Neuronal stem cell (in vitro differentiated cells): ENCODE measurements around the gene ZDHHC17.

Experiments
- DNase-seq: peaks from one replicate; pipeline ENCODE4 v3.0.0-alpha.2; 2013; ENCODE audit warnings: low spot score
- H2AFZ ChIP-seq: one replicate; pipeline ENCODE4 v1.6.1; 2013; ENCODE audit warnings: mild to moderate bottlenecking, low read length, inconsistent platforms
- H2AK5ac ChIP-seq: 2 replicates; pipeline ENCODE4 v1.6.1; 2013; ENCODE audit warnings: low read depth, mild to moderate bottlenecking, inconsistent platforms, low read length, moderate library complexity, mixed read lengths
- H2BK120ac ChIP-seq: 2 replicates; pipeline ENCODE4 v1.6.1; 2013; ENCODE audit warnings: low read depth, mild to moderate bottlenecking, inconsistent platforms, low read length, moderate library complexity, mixed read lengths
- H2BK12ac ChIP-seq: one replicate; pipeline ENCODE4 v1.6.1; 2013; ENCODE audit warnings: low read length, inconsistent platforms
- H2BK15ac ChIP-seq: 2 replicates; pipeline ENCODE4 v1.6.1; 2013; ENCODE audit warnings: mild to moderate bottlenecking, low read length, inconsistent platforms, mixed read lengths
- H2BK5ac ChIP-seq: one replicate; pipeline ENCODE4 v1.6.1; 2013; ENCODE audit warnings: inconsistent platforms, mild to moderate bottlenecking, low read length, moderate library complexity
- H3K14ac ChIP-seq: one replicate; pipeline ENCODE4 v1.6.1; 2013; ENCODE audit warnings: low read length, inconsistent platforms
- H3K18ac ChIP-seq: 2 replicates; pipeline ENCODE4 v1.6.1; 2013; ENCODE audit warnings: low read length, inconsistent platforms
- H3K23ac ChIP-seq: 2 replicates; pipeline ENCODE4 v1.6.1; 2013; ENCODE audit warnings: low read depth, mild to moderate bottlenecking, mixed read lengths, low read length, inconsistent platforms; ENCODE audit not compliant: poor library complexity
- H3K27ac ChIP-seq: replicated peaks from 3 replicates; pipeline ENCODE4 v1.5.1; 2013; ENCODE audit warnings: low read length, inconsistent platforms
- H3K27me3 ChIP-seq, 3 experiments: 2 replicates each; pipeline ENCODE4 v1.6.1; 2013; ENCODE audit warnings: low read length in 3 of 3, mild to moderate bottlenecking in 2 of 3, inconsistent platforms in 1 of 3, low read depth in 1 of 3, mixed read lengths in 1 of 3, moderate library complexity in 1 of 3; ENCODE audit not compliant: control insufficient read depth in 3 of 3, insufficient read depth in 3 of 3
- H3K36me3 ChIP-seq, 2 donors: replicated peaks in 1 of 2; 2 replicates each; pipeline ENCODE4 v1.6.1; 2013; ENCODE audit warnings: low read length in 2 of 2; ENCODE audit not compliant: control insufficient read depth in 2 of 2, insufficient read depth in 2 of 2
- H3K4ac ChIP-seq: 2 replicates; pipeline ENCODE4 v1.6.1; 2013; ENCODE audit warnings: inconsistent platforms, mild to moderate bottlenecking, low read length, moderate library complexity
- H3K4me1 ChIP-seq, 2 donors: 1 replicate in 1 of 2; 2 replicates in 1 of 2; pipeline ENCODE4 v1.6.1; 2013; ENCODE audit warnings: low read length in 2 of 2, low read depth in 1 of 2; ENCODE audit not compliant: control insufficient read depth in 2 of 2, insufficient read depth in 1 of 2
- H3K4me2 ChIP-seq: one replicate; pipeline ENCODE4 v1.6.1; 2013; ENCODE audit warnings: mild to moderate bottlenecking, low read length, inconsistent platforms; ENCODE audit not compliant: insufficient read depth, poor library complexity, severe bottlenecking
- H3K4me3 ChIP-seq, 2 donors: 2 replicates each; pipeline ENCODE4 v1.5.1; 2013; ENCODE audit warnings: low read length in 2 of 2, mild to moderate bottlenecking in 2 of 2, inconsistent platforms in 1 of 2, moderate library complexity in 1 of 2
- H3K79me1 ChIP-seq: one replicate; pipeline ENCODE4 v1.6.1; 2013; ENCODE audit warnings: low read depth, mild to moderate bottlenecking, inconsistent platforms, low read length, moderate library complexity
- H3K9ac ChIP-seq: one replicate; pipeline ENCODE4 v1.6.1; 2013; ENCODE audit warnings: mild to moderate bottlenecking, low read depth, low read length, inconsistent platforms; ENCODE audit not compliant: poor library complexity
- H3K9me3 ChIP-seq, 2 donors: replicated peaks in 1 of 2; 2 replicates each; pipeline versions ENCODE3 to v1.6.1; 2013; ENCODE audit warnings: low read length in 2 of 2, mild to moderate bottlenecking in 2 of 2, inconsistent platforms in 1 of 2, low read depth in 1 of 2, mixed read lengths in 1 of 2, moderate library complexity in 1 of 2; ENCODE audit not compliant: control insufficient read depth in 2 of 2, insufficient read depth in 1 of 2
- H4K8ac ChIP-seq: one replicate; pipeline ENCODE4 v1.6.1; 2013; ENCODE audit warnings: low read depth, mild to moderate bottlenecking, inconsistent platforms, low read length, moderate library complexity
- H4K91ac ChIP-seq: one replicate; pipeline ENCODE4 v1.6.1; 2013; ENCODE audit warnings: low read length, low read depth, mild to moderate bottlenecking, inconsistent platforms; ENCODE audit not compliant: poor library complexity
- WGBS, 2 donors: extraction: QIAGEN DNeasy Blood & Tissue Kit; methylation state at CpG; one replicate each; pipeline ENCODE4 v1.1.7; 2013; ENCODE audit warnings: missing lambda C conversion rate in 2 of 2, mixed read lengths in 1 of 2; ENCODE audit not compliant: insufficient read length in 2 of 2, insufficient replicate concordance in 1 of 2; ENCODE audit errors: extremely low coverage in 2 of 2; 5-methylcytosine and 5-hydroxymethylcytosine counted together

Gene ZDHHC17

GRCh38 chr12:76715332-76715731 is 48.6 kb upstream of the ZDHHC17 start:
- Histone ChIP-seq H3K79me1 (no peaks in the 10 kb centered on the region), H2AK5ac (no peak overlapping the region), H3K27me3 (no peaks in the 10 kb centered on the region), H3K4ac (no peak overlapping the region), H3K27ac (no peak overlapping the region), H2BK120ac (no peak overlapping the region), H3K4me2 (no peak overlapping the region), H3K23ac (no peak overlapping the region), H4K8ac (no peak overlapping the region), H2AFZ (peak overlapping the region; percentile 54), H2BK15ac (no peak overlapping the region), H3K9ac (no peak overlapping the region), H3K18ac (no peak overlapping the region), H3K4me1 (peaks cover 0 to 6% of the 10 kb centered on the region in 2 donors), H4K91ac (no peak overlapping the region), H3K9me3 (peaks cover 0 to 8% of the 10 kb centered on the region in 2 donors), H3K36me3 (no peaks in the 10 kb centered on the region), H2BK12ac (no peak overlapping the region), H2BK5ac (no peak overlapping the region), H3K4me3 (no peak overlapping the region), H3K14ac (no peak overlapping the region)
- DNase-seq: no peak
- WGBS, 2 donors: no CpG with 5 or more reads among the region's 3 CpGs

GRCh38 chr12:76717314-76717713 is 46.6 kb upstream of the ZDHHC17 start:
- Histone ChIP-seq H3K27me3 (no peaks in the 10 kb centered on the region), H2AK5ac (no peak overlapping the region), H3K36me3 (no peaks in the 10 kb centered on the region), H3K9ac (no peak overlapping the region), H3K4me1 (peaks cover 0 to 6% of the 10 kb centered on the region in 2 donors), H2BK120ac (no peak overlapping the region), H3K4me2 (no peak overlapping the region), H3K18ac (no peak overlapping the region), H4K8ac (no peak overlapping the region), H3K23ac (no peak overlapping the region), H3K27ac (no peak overlapping the region), H2BK12ac (no peak overlapping the region), H2BK15ac (no peak overlapping the region), H3K4ac (no peak overlapping the region), H3K9me3 (peaks cover 0 to 11% of the 10 kb centered on the region in 2 donors), H4K91ac (no peak overlapping the region), H3K4me3 (no peak overlapping the region), H3K14ac (no peak overlapping the region), H3K79me1 (no peaks in the 10 kb centered on the region), H2AFZ (no peak overlapping the region), H2BK5ac (no peak overlapping the region)
- DNase-seq: no peak
- WGBS, 2 donors: no CpG with 5 or more reads among the region's 1 CpG

- Histone ChIP-seq H2BK15ac (no peak overlapping the region), H2BK12ac (no peak overlapping the region), H3K27me3 (no peaks in the 10 kb centered on the region), H2BK120ac (no peak overlapping the region), H2AFZ (no peak overlapping the region), H3K36me3 (no peaks in the 10 kb centered on the region), H4K8ac (no peak overlapping the region), H3K9ac (no peak overlapping the region), H3K9me3 (peaks cover 0 to 4% of the 10 kb centered on the region in 2 donors), H2AK5ac (no peak overlapping the region), H3K23ac (no peak overlapping the region), H3K27ac (no peak overlapping the region), H3K14ac (no peak overlapping the region), H3K4me2 (no peak overlapping the region), H3K79me1 (peaks cover 2% of the 10 kb centered on the region), H4K91ac (no peak overlapping the region), H3K4me1 (peaks cover 0 to 6% of the 10 kb centered on the region in 2 donors), H2BK5ac (no peak overlapping the region), H3K18ac (no peak overlapping the region), H3K4me3 (no peak overlapping the region), H3K4ac (no peak overlapping the region)
- DNase-seq: no peak
- WGBS, 2 donors: no CpG with 5 or more reads among the region's 5 CpGs
Observed at GRCh38 chr12:76719171-76720041, 44.5 kb upstream of the ZDHHC17 start.

GRCh38 chr12:76720068-76720467 is 43.8 kb upstream of the ZDHHC17 start:
- Histone ChIP-seq H3K79me1 (peaks cover 2% of the 10 kb centered on the region), H2BK120ac (no peak overlapping the region), H3K4ac (no peak overlapping the region), H3K9ac (no peak overlapping the region), H3K36me3 (no peaks in the 10 kb centered on the region), H3K4me1 (peaks cover 0 to 6% of the 10 kb centered on the region in 2 donors), H3K23ac (no peak overlapping the region), H3K14ac (no peak overlapping the region), H2AFZ (no peak overlapping the region), H3K27ac (no peak overlapping the region), H2BK12ac (no peak overlapping the region), H3K4me3 (no peak overlapping the region), H2BK15ac (no peak overlapping the region), H3K27me3 (no peaks in the 10 kb centered on the region), H3K9me3 (peaks cover 0 to 3% of the 10 kb centered on the region in 2 donors), H4K8ac (no peak overlapping the region), H2BK5ac (no peak overlapping the region), H3K18ac (no peak overlapping the region), H2AK5ac (no peak overlapping the region), H4K91ac (no peak overlapping the region), H3K4me2 (no peak overlapping the region)
- DNase-seq: no peak
- no CpG with 5 or more reads among the region's 2 CpGs for WGBS, 2 donors
